Right ventricle myocardium superior (tissue), 1 donor: ENCODE data around the gene LCE1F. TPM values are rescaled to one million over a fixed set of nuclear protein-coding genes. Genes with fewer than 3 reads are reported as not detected.

ENCODE experiments used
- ATAC-seq: fragments of 200-7000 bp; cut with Tn5 transposase; one replicate; pipeline ENCODE4 v1.9.1; 2020; ENCODE audit warnings: mild to moderate bottlenecking; ENCODE audit not compliant: poor library complexity
- DNase-seq: peaks from one replicate; pipeline ENCODE4 v3.0.0-alpha.2; 2020
- intact Hi-C: fragments of 100-400 bp; cut with DNase I; formaldehyde crosslinking; loops from one replicate; pipeline ENCODE4 v1.11.2; 2022
- total RNA-seq: library from RNA; stranded (reverse); fragmentation: NEBNext Ultra II Directional; extraction: Animal tissue kit (Norgen Biotek cat#: 25700); gene quantifications from one replicate; pipeline ENCODE4 v1.2.1, GENCODE V29; 2021
- donor health status: DM: no; HTN: yes; CAD: no; lungs with severe emphysema.

LCE1F gene
- total RNA-seq, 1 donor from 2014 or later = not detected

- intact Hi-C loops = no loop called here
- no peak for ATAC-seq
- no peak for DNase-seq
These were observed 6.0 kb upstream of the LCE1F start for GRCh38 chr1:152768847-152769533.

- no peak for ATAC-seq
- DNase-seq = no peak
These were observed 4.5 kb upstream of the LCE1F start for GRCh38 chr1:152770411-152770810.

GRCh38 chr1:152776361-152776760 lies 1.4 kb downstream of the LCE1F start:
- no peak for ATAC-seq
- no peak for DNase-seq
- intact Hi-C loops = no loop called here

More at GRCh38 chr1:152770411-152770810, 4.5 kb upstream of the LCE1F start:
- intact Hi-C loops = no loop called here

GRCh38 chr1:152777510-152778137 lies 2.7 kb downstream of the LCE1F start:
- ATAC-seq = no peak
- DNase-seq = no peak
- intact Hi-C loops = no loop called here

GRCh38 chr1:152783095-152783494 lies 8.2 kb downstream of the LCE1F start:
- intact Hi-C loops = no loop called here
- DNase-seq (no peak), ATAC-seq (no peak)

GRCh38 chr1:152786077-152786476 lies 11.1 kb downstream of the LCE1F start, which contains the start of gene LCE1E:
Gene LCE1E, plus strand, starts transcription at chr1:152786257. Its CDS starts 1,043 bp downstream, at chr1:152787300.
- ATAC-seq (no peak), DNase-seq (no peak)
- intact Hi-C loops = no loop called here

- no peak for DNase-seq
- intact Hi-C loops = no loop called here
- ATAC-seq = no peak
These were observed 20.7 kb downstream of the LCE1F start for GRCh38 chr1:152795686-152796085.

- DNase-seq = no peak
- intact Hi-C loops = no loop called here
- no peak for ATAC-seq
These were observed 21.5 kb downstream of the LCE1F start, which contains the start of gene LCE1D for GRCh38 chr1:152796421-152796820. Gene LCE1D, plus strand, starts transcription at chr1:152796721. Its CDS starts 1,074 bp downstream, at chr1:152797795.

- DNase-seq = no peak
- intact Hi-C loops = no loop called here
- no peak for ATAC-seq
These were observed 26.4 kb downstream of the LCE1F start for GRCh38 chr1:152801333-152801732.

GRCh38 chr1:152806576-152806975 lies 31.6 kb downstream of the LCE1F start, which contains the start of gene LCE1C:
Gene LCE1C, minus strand, starts transcription at chr1:152806651. Its CDS starts 1,173 bp downstream, at chr1:152805478.
- no peak for ATAC-seq
- intact Hi-C loops = no loop called here
- no peak for DNase-seq

- intact Hi-C loops = no loop called here
- DNase-seq (no peak), ATAC-seq (no peak)
These were observed 36.1 kb downstream of the LCE1F start for GRCh38 chr1:152811050-152811449.

- DNase-seq (no peak), ATAC-seq (no peak)
- intact Hi-C loops = no loop called here
These were observed 36.7 kb downstream of the LCE1F start, which contains the start of gene LCE1B for GRCh38 chr1:152811671-152812070. Gene LCE1B, plus strand, starts transcription at chr1:152811971. Its CDS starts 476 bp downstream, at chr1:152812447.

GRCh38 chr1:152817309-152817708 lies 42.4 kb downstream of the LCE1F start:
- no peak for ATAC-seq
- no peak for DNase-seq
- intact Hi-C loops = no loop called here

GRCh38 chr1:152823294-152823693 lies 48.4 kb downstream of the LCE1F start:
- DNase-seq (no peak), ATAC-seq (no peak)
- intact Hi-C loops = no loop called here

GRCh38 chr1:152824964-152825363 lies 50.0 kb downstream of the LCE1F start:
- intact Hi-C loops = no loop called here
- ATAC-seq (no peak), DNase-seq (no peak)

Other genes starting within 250 kb of the LCE1F start
- not detected for gene LCE3E, start 208.4 kb upstream of the LCE1F start, total RNA-seq
- not detected for gene LCE3D, start 194.6 kb upstream of the LCE1F start, total RNA-seq
- not detected for gene LCE3C, start 174.9 kb upstream of the LCE1F start, total RNA-seq
- gene LCE3B, start 161.3 kb upstream of the LCE1F start, total RNA-seq = not detected
- not detected for gene LCE3A, start 152.0 kb upstream of the LCE1F start, total RNA-seq
- gene LCE2D, start 111.8 kb upstream of the LCE1F start, total RNA-seq = not detected
- gene LCE2C, start 99.9 kb upstream of the LCE1F start, total RNA-seq = not detected
- not detected for gene LCE2B, start 89.0 kb upstream of the LCE1F start, total RNA-seq
- not detected for gene LCE2A, start 76.8 kb upstream of the LCE1F start, total RNA-seq
- gene LCE4A, start 67.0 kb upstream of the LCE1F start, total RNA-seq = not detected
- not detected for gene KPRP, start 17.1 kb upstream of the LCE1F start, total RNA-seq
- gene LCE1E, start 11.1 kb downstream of the LCE1F start, total RNA-seq = not detected
- gene LCE1D, start 21.6 kb downstream of the LCE1F start, total RNA-seq = not detected
- gene LCE1C, start 31.5 kb downstream of the LCE1F start, total RNA-seq = not detected
- gene LCE1B, start 36.8 kb downstream of the LCE1F start, total RNA-seq = not detected
- gene LCE1A, start 52.3 kb downstream of the LCE1F start, total RNA-seq = not detected
- not detected for gene LCE6A, start 67.7 kb downstream of the LCE1F start, total RNA-seq
- not detected for gene LCE7A, start 84.9 kb downstream of the LCE1F start, total RNA-seq
- gene SMCP, start 103.2 kb downstream of the LCE1F start, total RNA-seq = not detected
- not detected for gene IVL, start 133.4 kb downstream of the LCE1F start, total RNA-seq
- not detected for gene SPRR5, start 172.1 kb downstream of the LCE1F start, total RNA-seq
- gene SPRR4, start 195.5 kb downstream of the LCE1F start, total RNA-seq = not detected
- not detected for gene SPRR1A, start 208.9 kb downstream of the LCE1F start, total RNA-seq
- not detected for gene SPRR3, start 226.6 kb downstream of the LCE1F start, total RNA-seq